ENCODE data around the gene C2orf42.

C2orf42 gene

GRCh38 chr2:70101174-70101573, 89.6 kb downstream of the C2orf42 start:
- Histone ChIP-seq H3K27ac (no peak overlapping the region; a peak in 1 of 22 replicates), H3K4me1 (peaks cover 24 to 51% (median 38%) of the 10 kb centered on the region in 10 experiments), H3K27me3 (no peaks in the 10 kb centered on the region), H4K20me1 (no peaks in the 10 kb centered on the region), H3K9ac (no peak overlapping the region), H3K4me2 (no peak overlapping the region), H3K9me3 (replicated peaks in 1 of 11) (no peaks in the 10 kb centered on the region), H3K4me3 (no peak overlapping the region), H3K36me3 (no peaks in the 10 kb centered on the region)
- no peak for TF ChIP-seq Cebpa-rat (IDR thresholded peaks at IDR 0.05)

Measured in BLaER1 treated with 17β-estradiol and CSF1 and Interleukin-3, amounts not matched to agents 10 nM and 100 nM (cell line).